Skeletal muscle satellite cell (primary cell): ENCODE results near the gene CNOT10.
"Not testable (repeated sequence)": the region's sequence is repeated elsewhere in the genome, so short reads cannot be mapped to it uniquely, and the experiment has no call there.

Experiments
- H3K27me3 ChIP-seq: 2 replicates; pipeline ENCODE4 v1.7.0; 2013; ENCODE audit warnings: low read length; ENCODE audit not compliant: control insufficient read depth, insufficient read depth
- H3K36me3 ChIP-seq: 2 replicates; pipeline ENCODE4 v1.7.0; 2013; ENCODE audit warnings: mild to moderate bottlenecking, control low read depth, low read length; ENCODE audit not compliant: insufficient read depth
- H3K4me1 ChIP-seq: 2 replicates; pipeline ENCODE4 v1.7.0; 2013; ENCODE audit warnings: low read length; ENCODE audit not compliant: control insufficient read depth, insufficient read depth
- H3K4me2 ChIP-seq: 2 replicates; pipeline ENCODE4 v1.7.0; 2013; ENCODE audit warnings: mild to moderate bottlenecking, low read length
- H3K4me3 ChIP-seq: 2 replicates; pipeline ENCODE4 v1.7.0; 2013; ENCODE audit warnings: low read length
- H3K9ac ChIP-seq: 2 replicates; pipeline ENCODE4 v1.7.0; 2013; ENCODE audit warnings: mild to moderate bottlenecking, low read depth, low read length, moderate library complexity
- H3K9me3 ChIP-seq: replicated peaks from 2 replicates; pipeline ENCODE4 v1.7.0; 2013; ENCODE audit warnings: mild to moderate bottlenecking, control low read depth, low read length

Gene CNOT10

DNA sequence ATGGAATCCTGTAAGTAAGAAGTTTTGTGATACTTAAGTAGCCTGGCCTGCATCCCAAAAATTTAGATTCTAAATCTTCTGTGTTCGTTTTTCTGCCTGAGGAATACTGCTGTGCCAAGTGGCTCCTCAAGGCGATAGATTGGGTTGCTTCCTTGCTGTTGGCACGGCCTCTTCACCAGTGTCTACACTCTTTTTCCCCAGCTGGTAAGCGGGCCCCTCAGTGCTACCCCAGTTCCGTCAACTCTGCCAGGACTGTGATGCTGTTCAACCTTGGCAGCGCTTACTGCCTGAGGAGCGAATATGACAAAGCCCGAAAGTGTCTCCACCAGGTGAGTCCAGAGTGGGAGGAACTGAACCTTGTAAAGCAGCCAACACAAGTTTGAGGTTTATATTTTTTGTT is 79.5 kb downstream of the CNOT10 start:
- H3K27me3 ChIP-seq = no peaks in the 10 kb centered on the region

DNA sequence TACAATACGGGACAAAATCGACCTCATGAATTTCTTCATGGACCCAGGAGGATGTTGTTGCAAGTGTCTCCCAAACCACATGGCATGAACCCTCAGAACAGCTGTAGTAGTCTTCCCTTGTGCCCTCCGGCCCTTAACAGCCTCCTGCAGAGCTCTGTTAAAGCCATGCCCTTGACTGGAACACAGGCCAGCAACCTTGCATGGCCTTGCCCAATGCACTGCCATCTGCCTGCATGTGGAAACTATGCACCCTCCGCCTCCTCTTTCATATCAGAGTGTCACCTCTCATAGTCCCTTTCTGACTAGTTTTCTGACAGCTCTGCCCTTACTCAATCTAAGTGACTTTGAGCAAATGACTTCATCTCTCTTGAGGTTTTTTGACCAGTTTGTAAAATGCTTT is 93.4 kb downstream of the CNOT10 start:
- no peaks in the 10 kb centered on the region for H3K9me3 ChIP-seq
- no peak overlapping the region for H3K9ac ChIP-seq
- no peaks in the 10 kb centered on the region for H3K4me1 ChIP-seq
- H3K27me3 ChIP-seq = no peaks in the 10 kb centered on the region
- H3K4me2 ChIP-seq = no peak overlapping the region
- H3K4me3 ChIP-seq = no peak overlapping the region
- peaks cover 11% of the 10 kb centered on the region for H3K36me3 ChIP-seq

More for the DNA sequence above, 79.5 kb downstream of the CNOT10 start:
- Histone ChIP-seq H3K4me1 (no peaks in the 10 kb centered on the region), H3K4me2 (no peak overlapping the region), H3K9me3 (no peaks in the 10 kb centered on the region), H3K4me3 (no peak overlapping the region), H3K9ac (no peak overlapping the region), H3K36me3 (peaks cover 12% of the 10 kb centered on the region)

DNA sequence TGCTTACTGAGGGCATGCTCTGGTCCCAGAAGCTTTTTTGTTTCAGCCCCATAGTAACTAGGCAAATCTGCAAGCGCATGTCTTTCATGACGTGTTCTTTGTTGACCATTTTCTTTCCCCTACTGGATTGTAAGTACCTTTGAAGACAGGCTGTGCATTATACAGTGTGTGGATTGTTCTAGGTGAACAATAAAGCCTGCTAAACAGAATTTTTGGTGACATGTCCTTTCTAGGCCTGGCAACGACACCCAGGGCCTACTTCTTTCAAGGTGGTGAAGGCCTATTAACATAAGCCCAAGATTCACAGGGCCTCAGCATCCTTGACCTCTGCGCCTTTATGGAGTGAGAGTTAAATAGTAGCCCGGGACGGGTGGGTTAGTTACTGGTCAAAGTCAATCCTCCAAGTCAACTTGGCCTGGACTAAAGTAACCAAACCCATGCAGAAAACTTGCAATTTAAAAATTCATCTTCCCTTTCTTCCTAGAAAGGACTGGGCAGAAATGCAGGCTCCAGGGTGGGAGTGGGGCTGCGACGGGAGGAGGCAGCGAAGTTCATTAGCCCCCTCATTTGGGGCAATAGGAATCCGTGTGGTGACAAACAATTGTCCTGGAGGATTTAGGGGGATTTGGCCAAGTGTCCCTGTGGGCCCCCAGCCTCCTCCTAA is 95.2 kb downstream of the CNOT10 start:
- no peaks in the 10 kb centered on the region for H3K9me3 ChIP-seq
- H3K9ac ChIP-seq = peak overlapping the region; percentile 5
- H3K4me3 ChIP-seq = peak overlapping the region; percentile 78
- H3K4me2 ChIP-seq = peak overlapping the region; percentile 100
- H3K27me3 ChIP-seq = no peaks in the 10 kb centered on the region
- H3K36me3 ChIP-seq = peaks cover 3% of the 10 kb centered on the region
- H3K4me1 ChIP-seq = no peaks in the 10 kb centered on the region

DNA sequence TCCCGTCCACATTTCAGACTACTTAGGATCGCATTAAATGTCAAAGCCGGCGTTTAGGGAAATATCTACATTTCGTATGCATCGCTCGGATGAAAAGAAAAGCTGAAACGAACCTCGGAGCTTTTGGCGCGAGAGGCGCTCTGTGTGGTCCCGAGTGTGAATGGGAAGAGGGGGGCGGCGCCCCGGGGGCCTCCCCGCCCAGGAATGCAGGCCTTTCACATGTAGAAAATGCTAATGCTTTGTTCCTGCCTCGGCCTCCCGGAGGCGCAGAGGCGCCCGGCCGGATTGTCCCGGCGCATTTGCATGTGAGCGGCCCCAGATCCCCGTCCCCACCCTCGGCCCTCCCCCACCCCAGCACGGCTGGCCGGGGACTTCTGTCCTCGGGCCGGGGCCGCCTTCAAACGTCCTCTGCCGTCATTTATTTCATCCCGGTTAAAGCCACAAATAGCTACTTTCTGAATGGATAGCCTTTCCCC is 95.8 kb downstream of the CNOT10 start:
- H3K36me3 ChIP-seq = peaks cover 2% of the 10 kb centered on the region
- H3K4me2 ChIP-seq = peak overlapping the region; percentile 100
- no peaks in the 10 kb centered on the region for H3K9me3 ChIP-seq
- H3K4me1 ChIP-seq = no peaks in the 10 kb centered on the region
- H3K9ac ChIP-seq = peak overlapping the region; percentile 54
- no peaks in the 10 kb centered on the region for H3K27me3 ChIP-seq
- peak overlapping the region; percentile 78 for H3K4me3 ChIP-seq

DNA sequence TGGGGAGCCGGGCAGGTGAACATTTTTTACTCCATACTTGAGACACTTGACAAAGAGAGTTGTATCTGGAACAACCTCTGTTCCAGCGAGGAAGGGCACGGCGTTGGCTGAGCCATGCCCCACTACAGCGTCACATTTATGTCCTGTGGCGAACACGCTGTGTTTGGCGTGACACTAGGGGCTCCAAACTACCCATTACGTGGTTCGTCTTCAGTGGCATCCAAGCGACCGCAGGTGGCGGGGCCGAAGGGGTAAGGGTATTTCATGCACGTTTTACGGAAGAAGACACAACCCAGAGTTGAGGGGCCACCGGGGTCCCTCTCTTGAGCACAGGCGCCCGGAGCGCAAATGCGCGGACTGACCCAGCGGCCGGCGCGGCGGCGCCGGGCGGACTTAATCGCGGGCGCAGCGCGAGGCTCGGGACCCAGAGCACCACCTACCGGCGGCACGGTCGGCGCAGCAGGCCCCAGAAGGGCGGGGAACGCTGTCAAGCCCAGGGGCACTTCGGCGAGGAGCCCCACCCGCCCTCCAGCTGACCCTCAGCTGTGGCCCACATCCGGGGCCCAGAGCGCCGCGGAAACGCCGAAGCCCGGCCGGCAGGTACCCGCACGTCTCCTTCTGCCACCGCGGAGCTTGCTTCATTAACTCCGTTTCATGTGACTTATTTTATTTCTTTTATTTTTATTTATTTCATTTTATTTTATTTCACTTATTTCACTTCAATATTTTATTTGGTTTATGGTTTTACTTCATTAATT is 96.4 kb downstream of the CNOT10 start:
- peak overlapping the region; percentile 100 for H3K4me2 ChIP-seq
- no peaks in the 10 kb centered on the region for H3K4me1 ChIP-seq
- peak overlapping the region; percentile 78 for H3K4me3 ChIP-seq
- peak overlapping the region; percentile 54 for H3K9ac ChIP-seq
- H3K27me3 ChIP-seq = no peaks in the 10 kb centered on the region
- H3K9me3 ChIP-seq = no peaks in the 10 kb centered on the region
- H3K36me3 ChIP-seq = no peaks in the 10 kb centered on the region

DNA sequence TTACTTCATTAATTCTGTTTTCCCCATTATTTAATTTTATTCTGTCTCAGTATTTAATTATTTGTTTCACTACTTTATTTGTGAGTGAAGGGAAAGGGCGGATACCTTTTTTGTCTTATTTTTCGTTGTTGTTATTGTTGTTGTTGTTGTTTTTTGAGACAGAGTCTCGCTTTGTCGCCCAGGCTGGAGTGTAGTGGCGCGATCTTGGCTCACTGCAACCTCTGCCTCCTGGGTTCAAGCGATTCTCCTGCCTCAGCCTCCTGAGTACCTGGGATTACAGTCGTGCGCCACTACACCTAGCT is 96.9 kb downstream of the CNOT10 start:
- H3K9me3 ChIP-seq, H3K36me3 ChIP-seq, H3K9ac ChIP-seq, H3K4me1 ChIP-seq, H3K4me3 ChIP-seq, H3K27me3 ChIP-seq: not testable (repeated sequence)
- peak overlapping the region; percentile 100 for H3K4me2 ChIP-seq

DNA sequence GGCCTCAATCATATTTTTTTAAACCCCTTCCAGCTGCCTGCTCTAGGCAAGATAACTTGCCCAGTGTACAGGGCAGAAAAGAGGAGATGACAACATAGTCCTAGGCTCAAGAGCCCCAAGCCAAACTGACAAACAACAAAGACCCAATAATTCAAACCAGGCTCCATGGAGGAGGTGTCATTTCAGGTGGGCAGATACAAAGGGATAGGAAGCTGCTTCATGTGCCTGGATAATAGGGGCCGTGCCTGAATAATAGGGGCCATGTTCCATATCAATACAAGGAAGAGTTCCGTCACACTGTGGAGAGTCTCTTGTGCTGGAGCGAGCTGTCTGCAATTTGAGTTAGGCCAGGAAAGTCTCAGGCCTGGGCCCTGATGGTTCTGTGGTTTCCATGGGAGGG is 97.4 kb downstream of the CNOT10 start:
- Histone ChIP-seq H3K36me3 (no peaks in the 10 kb centered on the region), H3K27me3 (peaks cover 2% of the 10 kb centered on the region), H3K4me2 (no peak overlapping the region), H3K4me3 (no peak overlapping the region), H3K4me1 (no peaks in the 10 kb centered on the region), H3K9me3 (no peaks in the 10 kb centered on the region), H3K9ac (no peak overlapping the region)

DNA sequence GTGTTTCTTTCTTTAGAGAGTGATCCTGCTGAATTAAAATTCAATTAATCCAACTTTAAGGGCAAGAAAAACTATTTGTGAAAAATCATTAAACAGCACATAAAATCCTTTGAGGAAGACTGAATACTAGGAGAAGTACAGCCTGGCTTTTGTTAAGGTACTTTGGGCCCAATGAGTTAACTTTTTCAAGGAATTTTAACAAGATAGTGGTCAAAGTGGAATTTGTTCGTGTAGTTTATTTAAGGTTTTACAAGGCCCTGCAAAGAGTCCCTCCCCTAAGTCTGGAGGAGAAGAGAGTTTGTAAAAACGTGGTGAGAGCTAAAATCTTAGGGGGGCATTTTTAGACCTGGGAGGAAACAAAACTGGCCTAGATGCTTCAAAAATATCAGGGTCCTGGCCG is 106.8 kb downstream of the CNOT10 start:
- Histone ChIP-seq H3K9ac (no peak overlapping the region), H3K4me3 (no peak overlapping the region), H3K9me3 (no peaks in the 10 kb centered on the region), H3K36me3 (no peaks in the 10 kb centered on the region), H3K4me1 (no peaks in the 10 kb centered on the region), H3K27me3 (peaks cover 22% of the 10 kb centered on the region), H3K4me2 (no peak overlapping the region)

DNA sequence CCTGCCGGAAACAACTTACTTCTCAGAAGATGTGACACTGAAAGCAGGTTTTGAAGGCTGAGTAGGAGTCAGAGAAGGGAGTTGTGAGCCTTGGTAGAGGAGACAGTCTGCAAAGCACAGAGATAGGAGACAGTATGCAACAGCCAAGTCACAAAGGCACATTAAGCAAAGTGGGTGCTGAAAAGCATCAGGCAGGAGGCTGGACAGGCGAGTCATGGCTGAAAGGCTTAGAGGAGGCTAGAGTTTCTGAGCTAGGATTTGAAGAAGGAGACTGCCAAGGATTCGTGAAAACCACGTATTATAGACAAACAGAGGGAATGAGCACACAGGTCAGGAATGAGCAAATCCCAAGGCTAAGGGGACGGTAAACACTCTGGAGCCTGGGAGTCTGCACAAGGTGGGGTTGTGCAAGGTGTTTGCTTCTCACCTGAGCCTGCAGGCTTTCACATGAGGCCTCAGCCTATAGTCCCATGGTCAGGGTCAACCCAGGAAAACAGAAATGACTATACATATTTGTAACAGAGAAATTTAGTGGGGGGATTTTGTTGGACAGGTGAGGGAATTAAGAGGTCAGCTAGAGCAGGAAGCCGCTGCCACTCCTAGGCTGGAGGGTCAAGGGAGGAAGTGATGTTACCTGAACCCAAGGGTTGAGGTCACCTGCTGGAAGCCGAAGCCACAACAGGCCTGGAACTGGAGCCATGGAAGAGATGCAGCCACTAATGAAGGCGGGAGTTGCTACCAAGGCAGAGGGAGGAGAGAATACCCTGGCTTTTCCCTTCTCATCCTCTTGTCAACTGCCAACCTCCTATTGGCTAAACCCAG is 109.7 kb downstream of the CNOT10 start:
- peaks cover 18% of the 10 kb centered on the region for H3K27me3 ChIP-seq
- no peaks in the 10 kb centered on the region for H3K9me3 ChIP-seq
- H3K36me3 ChIP-seq = no peaks in the 10 kb centered on the region
- H3K4me1 ChIP-seq = no peaks in the 10 kb centered on the region
- H3K9ac ChIP-seq = no peak overlapping the region
- H3K4me3 ChIP-seq = no peak overlapping the region
- H3K4me2 ChIP-seq = no peak overlapping the region

DNA sequence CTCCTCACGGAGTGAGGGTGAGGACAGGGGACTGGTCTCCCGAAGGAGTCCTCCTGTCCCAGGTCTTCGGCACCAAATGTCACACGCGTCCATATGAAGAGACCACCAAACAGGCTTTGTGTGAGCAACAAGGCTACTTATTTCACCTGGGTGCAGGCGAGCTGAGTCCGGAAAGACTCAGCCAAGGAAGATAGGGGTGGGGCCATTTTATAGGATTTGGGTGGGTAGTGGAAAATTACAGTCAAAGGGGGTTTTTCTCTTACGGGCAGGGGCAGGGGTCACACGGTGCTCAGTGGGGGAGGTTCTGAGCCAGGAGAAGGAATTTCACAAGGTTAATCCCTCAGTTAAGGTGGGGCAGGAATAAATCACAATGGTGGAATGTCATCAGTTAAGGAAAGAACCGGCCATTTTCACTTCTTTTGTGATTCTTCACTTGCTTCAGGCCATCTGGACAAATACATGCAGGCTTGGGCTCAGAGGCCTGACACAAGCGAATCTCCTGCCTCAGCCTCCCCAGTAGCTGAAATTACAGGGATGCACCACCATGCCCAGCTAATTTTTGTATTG is 111.5 kb downstream of the CNOT10 start:
- H3K36me3 ChIP-seq, H3K9me3 ChIP-seq, H3K9ac ChIP-seq, H3K4me1 ChIP-seq, H3K4me3 ChIP-seq, H3K4me2 ChIP-seq: not testable (repeated sequence)
- H3K27me3 ChIP-seq = peaks cover 26% of the 10 kb centered on the region

DNA sequence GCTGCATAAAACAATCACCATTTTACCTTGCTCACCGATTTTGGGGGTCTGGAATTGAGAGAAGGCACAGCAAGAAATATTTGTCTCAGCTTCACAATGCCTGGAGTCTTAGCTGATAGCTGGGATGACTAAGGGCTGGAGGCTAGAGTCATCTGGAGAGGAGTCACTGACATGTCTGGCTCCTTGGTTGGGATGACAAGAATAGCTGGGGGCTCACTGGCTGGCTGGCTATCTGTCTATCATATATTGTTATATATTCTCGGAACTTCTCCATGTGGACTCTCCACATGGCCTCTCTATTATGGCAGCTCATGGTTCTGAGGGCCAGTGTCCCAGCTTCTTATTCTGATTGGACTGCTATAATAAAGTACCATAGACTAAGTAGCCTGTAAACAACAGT is 112.8 kb downstream of the CNOT10 start:
- no peaks in the 10 kb centered on the region for H3K36me3 ChIP-seq
- no peak overlapping the region for H3K9ac ChIP-seq
- no peaks in the 10 kb centered on the region for H3K4me1 ChIP-seq
- peaks cover 26% of the 10 kb centered on the region for H3K27me3 ChIP-seq
- no peak overlapping the region for H3K4me2 ChIP-seq
- H3K9me3 ChIP-seq = no peaks in the 10 kb centered on the region
- H3K4me3 ChIP-seq = no peak overlapping the region
